NCI-H460 (cell line): ENCODE results near the gene PKD1L1. TPM values are rescaled to one million over a fixed set of nuclear protein-coding genes. Genes with fewer than 3 reads are reported as not detected.
"Not testable (repeated sequence)": the region's sequence is repeated elsewhere in the genome, so short reads cannot be mapped to it uniquely, and the experiment has no call there.

Experiments
- DNase-seq: peaks from one replicate; pipeline ENCODE4 v3.0.0-alpha.2; 2016; ENCODE audit warnings: low read depth; ENCODE audit errors: extremely low read depth
- total RNA-seq: library from RNA; depleted of rRNA; stranded (reverse); fragments of >200 nt; shearing (Covaris generic); gene quantifications from 2 replicates; pipeline ENCODE4 v1.2.3, GENCODE V29; 2014

The PKD1L1 gene
- total RNA-seq, 1 experiment from 2014 or later, result 0.05 TPM

- no peak for DNase-seq
Measured at GRCh38 chr7:47940088-47941013, 7.9 kb downstream of the PKD1L1 start.

- DNase-seq, result no peak
Measured at GRCh38 chr7:47939425-47940036, 8.7 kb downstream of the PKD1L1 start.

GRCh38 chr7:47938574-47939165, 9.6 kb downstream of the PKD1L1 start:
- DNase-seq, result no peak

GRCh38 chr7:47937711-47938573, 10.3 kb downstream of the PKD1L1 start:
- no peak for DNase-seq

GRCh38 chr7:47937065-47937687, 11.1 kb downstream of the PKD1L1 start:
- no peak for DNase-seq

- DNase-seq, result no peak
Measured at GRCh38 chr7:47936323-47936722, 11.9 kb downstream of the PKD1L1 start.

GRCh38 chr7:47935336-47935735, 12.9 kb downstream of the PKD1L1 start:
- no peak for DNase-seq

- DNase-seq, result no peak
Measured at GRCh38 chr7:47934831-47935230, 13.4 kb downstream of the PKD1L1 start.

- DNase-seq, result no peak
Measured at GRCh38 chr7:47933215-47933614, 15.1 kb downstream of the PKD1L1 start.

- DNase-seq, result no peak
Measured at GRCh38 chr7:47932466-47933037, 15.7 kb downstream of the PKD1L1 start.

GRCh38 chr7:47932016-47932415, 16.2 kb downstream of the PKD1L1 start:
- DNase-seq, result no peak

- no peak for DNase-seq
Measured at GRCh38 chr7:47931005-47932004, 17.0 kb downstream of the PKD1L1 start.

- DNase-seq, result no peak
Measured at GRCh38 chr7:47924266-47924665, 24.0 kb downstream of the PKD1L1 start.

GRCh38 chr7:47923081-47923875, 25.0 kb downstream of the PKD1L1 start:
- DNase-seq, result not testable (repeated sequence)

GRCh38 chr7:47916514-47916913, 31.8 kb downstream of the PKD1L1 start:
- DNase-seq, result not testable (repeated sequence)

- DNase-seq, result no peak
Measured at GRCh38 chr7:47915616-47915976, 32.7 kb downstream of the PKD1L1 start.

- DNase-seq, result no peak
Measured at GRCh38 chr7:47914717-47915615, 33.3 kb downstream of the PKD1L1 start.
